GM18909 (cell line): ENCODE data around the gene ATXN3.

ENCODE experiments used
- ATAC-seq: cut with Tn5 transposase; IDR thresholded peaks from one replicate; pipeline ENCODE4 v1.9.1; 2021; ENCODE audit warnings: mild to moderate bottlenecking; ENCODE audit not compliant: unreplicated experiment, poor library complexity

The ATXN3 gene

DNA sequence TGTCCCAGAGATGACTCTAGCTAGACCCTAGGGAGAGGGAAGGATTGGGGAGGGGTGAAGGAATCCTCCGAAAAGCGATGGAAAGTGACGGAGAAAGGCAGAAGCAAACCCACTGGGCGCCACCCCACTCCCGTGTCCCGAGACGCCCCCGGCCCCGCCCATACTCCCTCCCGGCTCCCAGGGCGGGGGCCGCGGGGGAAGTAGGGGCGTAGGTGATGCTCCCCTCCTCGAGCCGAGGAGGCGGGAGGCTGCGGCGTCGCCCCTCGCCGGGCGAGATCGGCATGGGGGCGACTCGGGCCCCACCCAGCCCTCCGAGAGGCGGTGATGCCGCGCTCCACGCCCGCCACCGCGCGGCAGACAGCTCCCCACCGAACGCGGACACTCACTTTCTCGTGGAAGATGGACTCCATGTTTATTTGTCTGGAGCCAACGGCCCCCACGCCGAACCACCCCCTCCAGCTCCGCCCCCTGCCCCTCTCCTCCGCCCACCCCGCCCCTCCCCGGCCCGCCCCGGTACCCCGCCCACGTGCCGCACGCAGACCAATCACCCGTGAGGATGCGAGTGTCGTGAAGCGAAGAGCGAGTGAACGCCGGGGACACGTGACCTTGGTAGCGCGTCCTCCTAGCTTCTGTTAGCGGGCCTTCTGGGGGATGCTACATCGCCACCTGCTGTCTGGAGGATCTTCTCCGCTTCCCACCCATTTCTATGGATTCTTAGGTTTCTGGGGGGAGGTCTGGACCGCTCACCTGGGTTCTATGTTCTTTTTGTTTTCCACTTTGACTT, at the start of gene ATXN3:
Gene ATXN3, minus strand, starts transcription at position 440 of the 784 bp plus-strand sequence. Its CDS starts 30 bp downstream, at position 410.
- peak; percentile 89 for ATAC-seq

DNA sequence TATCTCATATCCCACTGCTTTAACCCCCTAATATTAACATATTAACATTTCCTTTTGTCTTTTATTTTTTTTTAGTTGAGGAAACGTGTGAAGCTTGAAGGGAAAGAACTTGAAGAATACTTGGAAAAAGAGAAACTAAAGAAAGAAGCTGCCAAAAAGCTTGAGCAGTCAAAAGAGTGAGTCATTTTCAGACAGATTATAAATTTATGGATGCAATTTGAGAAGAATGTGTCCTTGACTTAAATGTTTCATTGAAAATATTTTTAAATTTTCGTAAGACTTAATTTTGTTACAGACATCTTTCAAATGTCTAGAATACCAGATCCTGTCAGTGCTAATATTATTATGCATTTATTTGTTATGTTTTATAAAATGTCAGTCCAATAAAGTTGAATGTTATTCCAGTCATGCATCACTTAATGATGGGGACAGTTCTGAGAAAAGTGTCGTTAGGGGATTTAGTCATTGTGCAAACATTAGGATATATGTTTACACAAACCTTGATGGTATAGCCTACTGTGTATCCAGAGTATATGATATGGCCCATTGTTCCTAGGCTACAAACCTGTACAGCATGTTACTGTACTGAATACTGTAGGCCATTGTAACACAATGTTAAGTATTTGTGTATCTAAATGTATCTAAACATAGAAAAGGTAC, 48.0 kb upstream of the ATXN3 start:
- ATAC-seq = no peak

DNA sequence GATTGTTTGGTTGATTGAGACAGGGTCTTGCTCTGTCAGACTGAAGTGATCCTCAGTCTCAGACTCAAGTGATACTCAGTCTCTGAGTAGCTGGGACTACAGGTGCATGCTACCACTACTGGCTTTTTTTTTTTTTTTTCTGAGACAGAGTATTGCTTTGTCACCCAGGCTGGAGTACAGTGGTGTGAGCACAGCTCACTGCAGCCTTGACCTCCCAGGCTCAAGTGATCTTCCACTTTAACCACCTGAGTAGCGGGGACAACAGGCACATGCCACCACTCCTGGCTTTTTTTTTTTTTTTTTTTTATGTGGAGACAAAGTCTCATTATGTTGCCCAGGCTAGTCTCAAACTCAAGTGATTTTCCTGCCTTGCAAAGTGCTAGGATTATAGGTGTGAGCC, 47.2 kb upstream of the ATXN3 start:
- no peak for ATAC-seq

DNA sequence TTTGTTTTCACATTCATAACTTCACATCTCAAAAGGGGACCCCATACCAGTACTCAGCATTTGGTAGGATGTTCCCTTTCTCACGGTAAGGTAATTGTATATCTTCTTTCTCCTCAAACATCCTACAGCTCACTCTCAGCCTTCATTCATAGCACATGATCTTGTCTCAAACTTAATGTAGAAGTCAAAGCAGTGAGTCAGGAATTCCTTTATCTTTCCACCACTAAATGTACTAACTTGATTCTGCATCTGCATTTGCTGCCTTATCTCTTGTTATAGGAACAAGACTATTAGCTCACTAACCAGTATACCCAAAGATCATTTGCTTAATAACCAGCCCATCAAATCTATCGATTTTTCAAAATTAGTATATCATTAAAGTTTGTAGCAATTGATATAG, 38.3 kb upstream of the ATXN3 start:
- no peak for ATAC-seq

DNA sequence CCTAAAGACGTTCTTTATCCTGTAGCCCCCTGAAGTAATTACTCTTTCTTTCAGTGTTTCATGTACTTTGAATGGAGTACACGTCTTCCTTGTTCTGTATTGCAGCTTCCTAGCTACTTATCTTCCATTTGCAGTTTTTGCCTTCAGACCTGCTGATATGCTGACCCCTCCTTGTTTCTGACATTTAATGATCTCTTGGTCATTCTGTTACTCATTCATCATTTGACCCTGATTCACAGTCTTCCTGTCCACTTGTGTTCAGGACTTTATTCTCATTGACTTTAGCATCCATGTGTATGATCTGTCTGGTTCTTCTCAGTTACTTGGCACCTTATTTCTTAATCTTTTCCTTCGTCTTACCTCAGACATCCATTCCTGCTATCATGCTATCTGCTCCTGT, 37.6 kb upstream of the ATXN3 start:
- no peak for ATAC-seq

DNA sequence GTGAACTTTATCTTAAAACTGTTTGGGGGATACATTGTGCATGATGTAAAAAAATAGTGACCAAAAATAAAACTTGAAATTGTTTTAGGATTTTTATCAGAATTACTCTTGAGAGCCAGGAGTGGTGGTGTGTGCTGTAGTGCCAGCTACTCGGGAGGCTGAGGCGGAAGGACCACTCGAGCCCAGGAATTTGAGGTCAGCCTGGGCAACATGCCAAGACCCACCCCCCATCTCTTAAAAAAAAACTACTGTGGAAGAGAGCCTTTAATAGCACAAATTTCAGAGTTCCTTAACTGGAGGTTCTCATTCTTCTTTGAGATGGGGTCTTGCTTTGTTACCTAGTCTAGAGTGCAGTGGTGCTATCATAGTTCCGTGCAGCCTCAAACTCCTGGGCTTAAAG, 36.9 kb upstream of the ATXN3 start:
- no peak for ATAC-seq

DNA sequence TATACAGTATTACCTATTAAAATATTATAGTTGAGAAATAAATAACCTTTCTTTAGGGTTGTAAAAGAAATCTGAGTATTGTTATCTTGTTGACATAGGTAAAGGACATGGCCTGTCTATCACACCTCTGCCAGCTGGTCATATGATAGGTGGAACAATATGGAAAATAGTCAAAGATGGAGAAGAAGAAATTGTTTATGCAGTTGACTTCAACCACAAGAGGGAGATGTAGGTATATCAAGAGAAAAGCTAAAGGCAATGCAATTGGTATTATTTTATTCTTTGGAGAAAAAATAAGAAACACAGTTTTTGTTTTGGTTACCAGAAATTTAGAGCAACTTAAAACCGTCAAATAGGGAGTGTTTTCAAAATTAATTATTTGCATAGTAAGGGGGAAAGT, 28.9 kb upstream of the ATXN3 start:
- ATAC-seq = no peak

DNA sequence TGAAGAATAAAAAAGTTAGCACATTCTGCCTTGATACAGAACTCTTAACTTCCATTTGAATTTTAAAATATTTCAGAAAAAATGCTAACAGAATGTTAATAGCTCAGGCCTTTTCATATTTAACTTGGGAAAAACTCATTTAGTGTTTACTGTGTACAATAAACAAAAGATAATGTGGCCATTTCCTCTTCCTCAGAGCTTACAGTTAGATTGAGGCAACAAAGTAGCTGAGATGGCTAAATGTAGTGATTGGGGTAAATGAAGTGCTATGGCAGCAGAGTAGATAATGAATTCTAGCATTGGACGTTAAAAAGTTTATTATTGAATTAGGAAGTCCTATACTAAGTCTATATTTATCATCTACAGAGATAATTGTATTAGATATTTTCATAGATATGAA, 28.1 kb upstream of the ATXN3 start:
- ATAC-seq = no peak

DNA sequence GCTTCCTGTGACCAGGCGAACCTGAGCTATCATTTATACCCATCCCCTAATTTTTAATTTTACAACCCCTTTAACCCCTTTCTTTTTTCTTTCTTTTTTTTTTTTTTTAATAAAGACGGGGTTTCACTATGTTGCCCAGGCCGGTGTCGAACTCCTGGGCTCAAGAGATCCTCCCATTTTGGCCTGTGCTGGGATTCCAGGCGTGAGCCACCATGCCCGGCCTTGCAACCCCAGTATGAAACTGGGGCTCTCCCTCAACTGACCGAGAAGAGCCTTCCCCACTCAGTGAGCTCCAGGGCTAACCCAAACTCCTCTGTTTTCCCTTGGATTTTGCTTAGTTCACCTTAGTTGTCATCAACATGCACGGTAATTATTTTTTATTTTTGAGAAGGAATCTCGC, 16.4 kb upstream of the ATXN3 start:
- ATAC-seq = no peak

DNA sequence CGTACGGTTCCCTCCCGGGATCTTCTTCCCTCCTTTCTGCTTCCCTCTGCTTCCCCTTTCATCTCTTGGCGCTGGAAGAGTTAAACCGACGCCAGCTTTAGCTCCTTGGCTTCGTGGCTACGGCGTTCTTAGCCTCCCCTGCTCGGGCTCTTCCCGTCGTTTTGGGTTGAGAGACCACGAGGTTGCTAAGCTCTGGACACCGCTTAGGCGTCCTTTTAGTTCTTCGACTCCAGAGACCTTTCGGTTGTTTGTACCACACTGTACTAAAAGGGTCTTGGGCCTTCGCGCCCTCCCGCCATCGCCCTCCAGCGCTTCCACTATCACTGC, 15.9 kb upstream of the ATXN3 start:
- peak; percentile 14 for ATAC-seq

DNA sequence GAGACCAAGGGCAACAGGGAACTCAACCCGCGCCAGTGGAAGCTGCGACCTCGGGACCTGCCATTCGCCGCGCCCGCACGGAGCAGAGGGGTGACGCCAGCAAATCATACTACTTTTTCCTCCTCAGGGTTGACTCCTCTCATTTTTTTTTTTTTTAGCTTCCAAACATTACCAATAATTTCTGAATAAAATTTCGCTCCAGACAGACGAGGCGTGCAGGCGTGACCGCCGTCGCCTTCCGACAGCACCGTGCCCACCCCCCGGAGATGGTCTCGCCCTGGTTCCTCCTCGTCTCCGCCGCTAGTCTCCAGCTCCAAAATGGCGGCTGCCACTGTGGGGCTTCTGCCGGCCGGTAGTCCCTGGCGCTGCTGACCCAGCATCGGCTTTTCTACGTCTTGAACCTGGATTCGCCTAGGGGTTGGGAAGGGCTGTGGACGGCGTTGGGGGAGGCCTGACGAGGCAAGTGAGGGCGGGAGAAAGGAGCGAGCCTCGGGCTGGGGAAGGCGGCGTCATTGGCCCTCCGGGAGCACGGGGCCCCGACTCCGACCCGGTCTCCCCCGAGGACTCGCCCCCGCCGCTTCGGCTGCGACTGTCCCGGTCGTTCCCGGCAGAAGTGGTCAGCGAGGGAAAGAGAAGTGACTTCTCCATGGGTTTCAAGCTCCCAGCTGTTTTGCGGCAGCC, 15.4 kb upstream of the ATXN3 start, which contains the start of the genes CPSF2 and NDUFB1:
Gene CPSF2, plus strand, starts transcription at position 300 of the 681 bp plus-strand sequence. CDS start 9,016 bp downstream, outside the sequence.
Gene NDUFB1, minus strand, starts transcription at position 37 of the 681 bp plus-strand sequence. CDS start 4,069 bp downstream, outside the sequence.
- ATAC-seq = peak; percentile 89

DNA sequence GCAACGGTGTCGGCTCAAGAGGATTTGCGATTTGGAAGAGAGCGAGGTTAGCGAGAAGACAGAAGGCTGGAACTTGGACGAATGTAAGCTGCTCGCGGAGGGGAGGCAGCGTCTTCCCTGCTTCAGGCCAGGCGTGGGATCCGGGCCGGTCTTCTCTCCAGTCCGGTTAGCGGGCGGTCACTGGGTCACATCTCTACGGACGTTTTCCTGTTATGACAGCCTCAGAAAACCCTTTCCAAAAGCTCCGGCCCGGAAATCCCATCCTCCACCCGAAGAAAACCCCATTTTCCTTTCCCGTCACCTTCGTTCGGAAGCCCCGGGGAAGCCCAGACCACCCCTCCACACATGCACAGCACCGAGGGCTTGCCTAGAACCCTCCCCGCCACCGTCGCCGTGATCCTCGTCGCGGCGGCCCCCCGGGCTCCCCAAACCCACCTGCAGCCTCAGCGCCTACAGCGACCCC, 14.9 kb upstream of the ATXN3 start:
- peak; percentile 3 for ATAC-seq

DNA sequence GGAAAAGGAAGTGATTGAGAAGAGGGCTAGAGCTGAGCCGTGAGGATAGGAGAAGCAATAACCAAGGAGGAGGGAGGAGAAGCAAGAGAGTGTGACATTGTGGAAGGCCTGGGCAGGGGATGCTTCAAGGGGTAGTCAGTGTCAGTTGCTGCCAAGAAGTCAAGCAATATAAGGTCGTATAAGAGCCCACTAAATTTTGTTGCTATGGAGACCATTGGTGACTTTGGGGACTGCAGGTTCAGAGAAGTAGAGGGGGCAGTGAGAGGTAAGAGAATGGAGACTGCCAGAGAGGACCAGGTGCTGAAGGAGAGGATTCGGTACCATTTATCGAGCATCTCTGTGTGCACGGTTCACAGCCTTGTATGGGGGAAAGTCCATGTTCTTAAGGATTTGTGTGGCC, 3.1 kb upstream of the ATXN3 start:
- ATAC-seq = no peak

DNA sequence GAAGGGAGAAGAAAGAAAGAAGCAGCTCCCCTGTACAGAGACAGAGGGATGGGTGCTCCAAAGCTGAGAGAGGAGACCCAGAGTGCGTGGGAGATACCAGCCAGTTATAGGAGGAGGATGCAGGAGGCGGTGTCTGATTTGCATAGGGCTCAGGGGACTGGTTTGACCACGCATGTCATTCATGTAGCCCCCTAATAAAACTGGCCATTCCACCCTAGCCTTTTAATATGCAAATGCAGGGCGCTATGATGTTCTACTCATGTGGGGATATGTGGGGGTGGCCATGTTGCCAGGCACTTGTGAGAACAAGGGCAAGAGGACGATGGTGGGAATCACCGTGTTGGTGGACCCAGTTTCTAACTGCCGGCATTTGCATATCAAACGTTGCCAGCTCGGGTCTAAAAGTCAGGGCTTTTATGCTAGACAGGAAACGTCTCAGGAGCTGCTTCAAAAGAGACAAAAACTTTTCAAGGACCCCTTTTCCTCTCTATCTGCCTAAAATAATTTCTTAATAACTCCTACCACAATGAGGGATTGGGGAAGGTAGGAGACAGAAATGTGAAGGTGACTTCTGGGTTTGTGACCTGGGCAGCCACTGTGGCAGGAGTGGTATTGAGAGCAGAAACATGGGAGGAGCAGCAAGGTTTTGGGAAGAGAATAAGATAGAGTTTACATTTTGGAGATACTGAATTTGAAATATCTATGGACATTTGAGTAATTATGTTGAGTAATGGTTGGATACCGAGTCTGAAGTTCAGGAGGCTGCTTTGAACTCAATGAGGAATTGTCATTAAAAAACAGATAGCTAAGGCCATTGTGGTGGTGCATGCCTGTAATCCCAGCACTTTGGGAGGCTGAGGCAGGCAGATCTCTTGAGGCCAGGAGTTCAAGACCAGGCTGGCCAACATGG, 2.2 kb upstream of the ATXN3 start:
- no peak for ATAC-seq

DNA sequence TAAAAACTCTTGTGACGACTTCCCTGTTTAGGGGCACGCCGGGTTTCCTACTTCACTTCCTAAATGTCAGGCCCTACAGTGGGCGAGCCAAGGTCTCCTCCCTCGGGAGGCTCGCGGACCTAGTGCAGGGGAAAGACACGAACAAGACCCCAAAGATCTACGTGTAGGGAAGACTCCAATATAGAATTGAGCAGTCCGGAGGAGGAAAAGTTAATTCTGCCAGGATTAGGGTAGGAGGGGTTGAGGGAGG, 564 bp downstream of the ATXN3 start:
- ATAC-seq = peak; percentile 13

DNA sequence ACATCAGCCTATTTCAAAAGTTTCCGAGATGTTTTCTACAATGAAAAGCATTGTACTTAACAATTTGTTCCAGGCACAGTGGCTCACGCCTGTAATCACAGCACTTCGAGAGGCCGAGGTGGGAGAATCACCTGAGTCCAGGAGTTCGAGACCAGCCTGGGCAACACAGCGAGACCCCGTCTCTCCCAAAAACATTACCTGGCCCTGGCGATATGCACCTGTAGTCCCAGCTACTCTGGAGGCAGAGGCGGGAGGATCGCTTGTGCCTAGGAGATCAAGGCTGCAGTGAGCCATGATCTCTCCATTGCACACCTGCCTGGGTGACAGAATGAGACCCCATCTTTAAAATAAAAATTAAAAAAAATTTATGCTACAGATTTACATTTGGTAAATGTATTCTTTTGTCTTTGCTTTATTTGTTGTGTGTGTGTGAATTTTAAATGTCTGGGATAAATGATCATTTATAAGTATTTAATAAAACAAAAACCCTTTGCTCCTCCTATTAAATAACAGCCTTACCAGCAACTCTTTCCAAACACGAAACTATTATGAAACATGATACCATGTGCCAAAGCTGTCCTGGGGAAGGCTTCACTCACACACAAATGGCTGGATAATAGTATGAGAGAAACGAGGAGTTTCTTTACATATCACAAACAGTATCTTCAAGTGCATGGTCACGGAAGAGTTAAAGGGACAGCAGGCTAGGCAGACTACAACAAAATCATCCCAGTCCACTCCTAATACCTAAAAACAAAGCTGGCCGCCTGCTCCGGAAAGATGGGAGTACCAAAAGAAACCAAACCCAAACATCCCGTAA, 1.1 kb downstream of the ATXN3 start:
- ATAC-seq = no peak

DNA sequence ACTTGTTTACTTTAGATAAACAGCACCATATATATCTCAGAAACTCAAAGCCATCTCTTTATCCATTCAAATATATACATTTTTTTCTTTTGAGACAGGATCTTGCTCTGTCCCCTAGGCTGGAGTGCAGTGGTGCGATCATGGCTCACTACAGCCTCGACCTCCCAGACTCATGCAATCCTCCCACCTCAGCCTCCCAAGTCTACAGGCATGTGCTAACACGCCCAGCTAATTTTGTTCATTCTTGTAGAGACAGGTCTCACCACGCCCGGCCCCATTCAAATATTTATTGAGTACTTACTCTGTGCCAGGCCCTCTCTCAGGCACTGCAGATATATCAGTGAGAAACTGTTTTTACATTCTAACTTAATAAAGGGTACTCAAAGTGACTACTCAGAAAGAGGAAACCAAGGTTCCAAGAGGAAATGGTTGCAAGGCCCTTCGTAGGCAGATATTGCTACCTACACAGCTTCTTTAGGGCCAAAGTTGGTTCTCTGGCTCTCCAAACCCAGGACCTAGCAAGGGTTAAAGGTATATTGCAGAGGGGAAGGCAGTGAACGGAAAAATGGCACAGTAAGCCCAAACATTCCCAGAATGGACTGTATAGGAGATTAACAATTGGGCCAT, 2.9 kb downstream of the ATXN3 start:
- ATAC-seq = no peak

DNA sequence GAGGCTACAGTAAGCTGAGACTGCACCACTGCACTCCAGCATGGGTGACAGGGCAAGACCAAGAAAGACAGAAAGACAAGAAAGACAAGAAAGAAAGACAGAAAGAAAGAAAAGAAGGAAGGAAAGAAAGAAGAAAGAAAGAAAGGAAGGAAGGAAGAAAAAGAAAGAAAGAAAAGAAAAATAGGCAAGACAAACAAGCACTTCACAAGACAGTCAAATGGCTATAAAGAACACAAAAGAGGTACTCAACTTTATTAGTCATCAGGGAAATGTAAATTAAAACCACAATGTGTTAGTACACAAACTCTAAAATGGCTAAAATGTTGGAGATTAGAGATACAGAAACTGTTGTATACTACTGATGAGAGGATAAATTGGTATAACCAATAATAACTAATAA, 6.6 kb downstream of the ATXN3 start:
- ATAC-seq = no peak

DNA sequence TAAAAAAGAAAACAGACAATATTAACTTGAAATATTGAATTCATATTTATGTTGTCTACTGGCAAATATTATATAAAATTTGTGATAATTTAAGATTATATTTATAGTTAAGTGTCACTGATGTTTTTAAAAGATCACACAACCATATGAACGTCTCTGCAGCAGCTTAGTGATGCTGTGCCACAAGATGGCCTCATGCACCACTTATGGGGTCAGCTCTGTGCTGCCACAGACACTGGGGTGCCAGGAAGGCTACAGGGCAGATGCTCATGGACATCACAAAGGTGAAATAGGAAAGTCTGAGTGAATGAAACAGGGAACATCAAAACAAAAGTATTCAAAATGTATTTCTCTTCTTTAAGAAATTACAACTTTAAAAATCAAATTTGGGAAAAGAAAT, 13.1 kb downstream of the ATXN3 start:
- no peak for ATAC-seq
